OCI-LY1 (cell line): Measurements from ENCODE around the gene CALR3.

ENCODE experiments used
- H2AFZ ChIP-seq: fragments of 200-600 bp; sonication (generic), shearing (Covaris generic); 2 replicates; pipeline ENCODE4 v1.6.0; 2014; ENCODE audit warnings: antibody characterized with exemption, mild to moderate bottlenecking, low read length
- H3F3A ChIP-seq: fragments of 200-600 bp; sonication (generic), shearing (Covaris generic); 2 replicates; pipeline ENCODE4 v1.6.0; 2014; ENCODE audit warnings: mild to moderate bottlenecking, antibody characterized with exemption, low read length, moderate library complexity; ENCODE audit not compliant: insufficient read depth
- H3K27ac ChIP-seq: fragments of 200-600 bp; sonication (generic); 2 replicates; pipeline ENCODE4 v1.5.1; 2014; ENCODE audit warnings: low read length, mixed run types, mild to moderate bottlenecking, low read depth; ENCODE audit not compliant: poor library complexity, severe bottlenecking
- H3K27me3 ChIP-seq: fragments of 200-600 bp; sonication (generic); 2 replicates; pipeline ENCODE4 v1.6.0; 2014; ENCODE audit warnings: antibody characterized with exemption, mild to moderate bottlenecking, low read length, moderate library complexity; ENCODE audit not compliant: insufficient read depth
- H3K36me3 ChIP-seq: fragments of 200-600 bp; sonication (generic); 2 replicates; pipeline ENCODE4 v1.6.1; 2014; ENCODE audit warnings: mild to moderate bottlenecking, antibody characterized with exemption, low read length, moderate library complexity, mixed read lengths; ENCODE audit not compliant: insufficient read depth
- H3K4me1 ChIP-seq: fragments of 200-600 bp; sonication (generic); 2 replicates; pipeline ENCODE4 v1.5.1; 2014; ENCODE audit warnings: mild to moderate bottlenecking, low read length, moderate library complexity; ENCODE audit not compliant: insufficient read depth, severe bottlenecking
- H3K4me2 ChIP-seq: fragments of 200-600 bp; sonication (generic), shearing (Covaris generic); 2 replicates; pipeline ENCODE4 v1.6.1; 2014; ENCODE audit warnings: low read length
- H3K4me3 ChIP-seq: fragments of 200-600 bp; sonication (generic); 2 replicates; pipeline ENCODE4 v1.5.1; 2014; ENCODE audit warnings: low read length, low read depth, mild to moderate bottlenecking, mixed read lengths; ENCODE audit not compliant: poor library complexity, severe bottlenecking
- H3K79me2 ChIP-seq: fragments of 200-600 bp; shearing (Covaris generic); 2 replicates; pipeline ENCODE4 v1.6.1; 2016; ENCODE audit warnings: mixed run types, low read length, mixed read lengths; ENCODE audit not compliant: insufficient read depth
- H3K9ac ChIP-seq: fragments of 200-600 bp; sonication (generic), shearing (Covaris generic); 2 replicates; pipeline ENCODE4 v1.6.1; 2014; ENCODE audit warnings: mild to moderate bottlenecking, low read length, mixed read lengths
- H3K9me2 ChIP-seq: fragments of 200-600 bp; sonication (generic), shearing (Covaris generic); 2 replicates; pipeline ENCODE4 v1.6.1; 2014; ENCODE audit warnings: low read depth, mild to moderate bottlenecking, low read length, mixed read lengths
- H3K9me3 ChIP-seq: fragments of 200-600 bp; shearing (Covaris generic); 2 replicates; pipeline ENCODE4 v1.6.1; 2014; ENCODE audit warnings: low read length, mixed read lengths
- H4K20me1 ChIP-seq: fragments of 200-600 bp; sonication (generic), shearing (Covaris generic); 2 replicates; pipeline ENCODE4 v1.6.0; 2016; ENCODE audit warnings: mild to moderate bottlenecking, low read length; ENCODE audit not compliant: insufficient read depth
- CTCF ChIP-seq: fragments of 200-600 bp; sonication (generic), shearing (Covaris generic); IDR thresholded peaks from 2 replicates; pipeline ENCODE4 v1.5.1; 2017; ENCODE audit warnings: mild to moderate bottlenecking, antibody characterized with exemption, low read length, moderate library complexity, mixed read lengths
- EZH2 ChIP-seq: fragments of 200-600 bp; sonication (generic), shearing (Covaris generic); IDR thresholded peaks from 2 replicates; pipeline ENCODE4 v1.8.0; 2017; ENCODE audit warnings: borderline replicate concordance, mixed run types, mild to moderate bottlenecking, antibody characterized with exemption, low read length, moderate library complexity, mixed read lengths

CALR3 gene

GRCh38 chr19:16527334-16527935 is 31.5 kb upstream of the CALR3 start:
- Histone ChIP-seq H3K4me3 (no peak overlapping the region), H3K4me1 (no peaks in the 10 kb centered on the region), H3K27ac (no peak overlapping the region), H3K36me3 (peaks cover 96% of the 10 kb centered on the region), H4K20me1 (no peaks in the 10 kb centered on the region), H2AFZ (no peak overlapping the region), H3K79me2 (no peaks in the 10 kb centered on the region), H3F3A (no peaks in the 10 kb centered on the region), H3K9ac (no peak overlapping the region), H3K9me2 (no peaks in the 10 kb centered on the region), H3K27me3 (no peaks in the 10 kb centered on the region), H3K9me3 (no peaks in the 10 kb centered on the region), H3K4me2 (no peak overlapping the region)
- TF ChIP-seq EZH2 = no peak
- no peak for TF ChIP-seq CTCF

DNA sequence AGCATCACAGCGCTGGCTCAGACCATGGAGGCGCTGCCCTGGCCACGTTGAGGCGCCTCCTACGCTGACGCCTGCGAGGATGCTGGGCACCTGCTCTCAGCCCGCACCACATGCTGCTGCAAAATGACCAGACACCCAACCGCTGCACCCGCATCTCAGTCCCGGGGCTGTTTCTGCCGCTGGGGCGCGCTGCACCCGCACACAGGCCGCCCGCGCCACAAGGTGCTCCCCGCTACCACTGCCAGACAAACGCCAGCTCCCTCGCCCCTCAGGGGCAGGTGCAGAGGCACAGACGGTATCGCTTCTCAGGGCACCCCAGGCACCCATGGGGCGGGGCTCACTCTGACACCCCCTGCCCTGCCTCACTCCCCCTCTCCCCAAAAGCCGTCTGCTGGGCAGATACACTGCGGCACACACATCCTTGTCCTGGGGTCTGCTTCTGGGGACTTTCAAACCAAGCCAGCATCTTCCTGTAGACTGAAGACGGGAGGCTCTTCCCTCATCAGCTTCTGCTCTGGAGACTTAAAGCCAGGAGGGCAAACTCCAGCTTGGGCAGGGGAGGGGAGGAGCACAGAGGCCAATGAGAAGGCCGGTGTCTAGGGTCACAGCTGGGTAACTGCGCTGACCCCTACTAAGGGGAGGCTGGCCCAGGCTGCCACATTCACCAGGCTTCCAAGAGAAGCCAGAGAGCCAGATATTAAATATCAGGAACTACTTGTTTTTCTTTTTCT is 29.9 kb upstream of the CALR3 start:
- H3K9me2 ChIP-seq = no peaks in the 10 kb centered on the region
- H3K9me3 ChIP-seq = no peaks in the 10 kb centered on the region
- H3K36me3 ChIP-seq = peaks cover 95% of the 10 kb centered on the region
- no peaks in the 10 kb centered on the region for H3K4me1 ChIP-seq
- TF ChIP-seq EZH2 (no peak), CTCF (no peak)
- no peaks in the 10 kb centered on the region for H3F3A ChIP-seq
- H2AFZ ChIP-seq = no peak overlapping the region
- H3K9ac ChIP-seq = no peak overlapping the region
- no peaks in the 10 kb centered on the region for H3K27me3 ChIP-seq
- H3K4me2 ChIP-seq = no peak overlapping the region
- H3K4me3 ChIP-seq = no peak overlapping the region
- H4K20me1 ChIP-seq = no peaks in the 10 kb centered on the region
- H3K79me2 ChIP-seq = no peaks in the 10 kb centered on the region
- no peak overlapping the region for H3K27ac ChIP-seq

GRCh38 chr19:16524991-16525734 is 29.2 kb upstream of the CALR3 start:
- Histone ChIP-seq H3K4me1 (no peaks in the 10 kb centered on the region), H3K9ac (no peak overlapping the region), H3K4me2 (no peak overlapping the region), H3K9me2 (no peaks in the 10 kb centered on the region), H3F3A (no peaks in the 10 kb centered on the region), H4K20me1 (no peaks in the 10 kb centered on the region), H3K79me2 (no peaks in the 10 kb centered on the region), H3K27ac (no peak overlapping the region), H3K4me3 (no peak overlapping the region), H3K27me3 (no peaks in the 10 kb centered on the region), H2AFZ (no peak overlapping the region), H3K9me3 (no peaks in the 10 kb centered on the region), H3K36me3 (peaks cover 95% of the 10 kb centered on the region)
- no peak for TF ChIP-seq EZH2
- no peak for TF ChIP-seq CTCF
